ENCODE measurements around the gene DYNC1H1.

Gene DYNC1H1

DNA sequence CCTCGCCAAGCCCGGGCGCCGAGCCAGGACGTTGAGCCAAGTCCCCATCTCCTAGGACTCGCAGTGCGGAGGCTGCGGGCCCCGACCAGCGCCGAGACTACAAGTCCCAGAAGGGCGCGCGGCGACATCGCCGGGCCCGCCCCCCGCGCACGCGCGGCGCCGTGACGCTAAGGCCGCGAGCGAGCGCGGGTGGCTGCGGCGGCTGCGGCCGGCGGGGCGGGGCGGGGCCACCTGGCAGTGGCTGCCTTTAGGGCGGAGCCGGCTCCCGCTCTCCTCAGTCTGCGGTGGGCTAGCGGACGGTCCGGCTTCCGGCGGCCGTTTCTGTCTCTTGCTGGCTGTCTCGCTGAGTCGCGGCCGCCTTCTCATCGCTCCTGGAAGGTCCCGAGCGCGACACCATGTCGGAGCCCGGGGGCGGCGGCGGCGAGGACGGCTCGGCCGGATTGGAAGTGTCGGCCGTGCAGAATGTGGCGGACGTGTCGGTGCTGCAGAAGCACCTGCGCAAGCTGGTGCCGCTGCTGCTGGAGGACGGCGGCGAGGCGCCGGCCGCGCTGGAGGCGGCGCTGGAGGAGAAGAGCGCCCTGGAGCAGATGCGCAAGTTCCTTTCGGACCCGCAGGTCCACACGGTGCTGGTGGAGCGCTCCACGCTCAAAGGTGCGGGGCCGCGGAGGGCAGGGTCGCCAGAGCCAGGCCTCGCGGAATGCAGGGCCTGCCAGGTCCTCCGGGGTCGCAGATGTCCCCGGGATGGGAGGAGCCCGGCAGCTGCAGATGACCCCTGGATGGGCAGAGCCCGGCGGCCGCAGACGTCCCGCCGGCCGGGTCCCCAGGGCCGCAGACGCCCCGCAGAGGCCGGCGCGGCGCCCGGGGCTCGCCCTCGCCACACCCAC lies at the start of gene DYNC1H1:
Gene DYNC1H1, plus strand, starts transcription at position 277 of the 884 bp plus-strand sequence. Its CDS starts 119 bp downstream, at position 396.
- DNase-seq = peak; percentile 92

- no peak for DNase-seq
Measured at GRCh38 chr14:101915871-101916815, 48.2 kb upstream of the DYNC1H1 start.

DNA sequence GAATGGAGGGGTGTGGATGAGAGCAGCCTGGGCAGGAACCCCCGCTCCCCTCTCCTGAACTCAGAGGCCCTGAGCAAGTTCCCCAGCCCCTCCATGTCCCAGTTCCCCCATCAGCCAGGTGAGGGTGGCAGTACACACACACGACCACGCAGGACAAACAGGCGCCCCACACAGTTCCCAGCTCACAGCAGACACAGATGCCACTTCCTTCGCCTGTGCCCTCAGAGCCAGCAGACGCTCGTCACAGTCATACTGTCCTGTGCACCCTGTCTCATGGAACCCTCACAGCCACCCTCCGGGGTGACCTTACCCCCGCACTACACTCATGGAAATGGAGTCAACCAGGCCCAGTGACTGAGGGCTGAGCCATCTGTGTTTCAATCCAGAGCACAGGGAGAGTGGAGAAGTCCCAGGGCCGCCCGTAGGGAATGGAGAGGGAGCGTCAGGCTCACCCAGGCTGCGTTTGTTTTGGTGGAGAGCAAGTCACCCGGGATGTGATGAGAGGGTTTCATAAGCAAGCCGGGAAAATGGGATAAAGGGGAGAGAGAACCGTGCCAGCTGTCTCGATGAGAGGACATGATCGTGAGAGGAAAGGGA lies 47.5 kb upstream of the DYNC1H1 start:
- no peak for DNase-seq

DNA sequence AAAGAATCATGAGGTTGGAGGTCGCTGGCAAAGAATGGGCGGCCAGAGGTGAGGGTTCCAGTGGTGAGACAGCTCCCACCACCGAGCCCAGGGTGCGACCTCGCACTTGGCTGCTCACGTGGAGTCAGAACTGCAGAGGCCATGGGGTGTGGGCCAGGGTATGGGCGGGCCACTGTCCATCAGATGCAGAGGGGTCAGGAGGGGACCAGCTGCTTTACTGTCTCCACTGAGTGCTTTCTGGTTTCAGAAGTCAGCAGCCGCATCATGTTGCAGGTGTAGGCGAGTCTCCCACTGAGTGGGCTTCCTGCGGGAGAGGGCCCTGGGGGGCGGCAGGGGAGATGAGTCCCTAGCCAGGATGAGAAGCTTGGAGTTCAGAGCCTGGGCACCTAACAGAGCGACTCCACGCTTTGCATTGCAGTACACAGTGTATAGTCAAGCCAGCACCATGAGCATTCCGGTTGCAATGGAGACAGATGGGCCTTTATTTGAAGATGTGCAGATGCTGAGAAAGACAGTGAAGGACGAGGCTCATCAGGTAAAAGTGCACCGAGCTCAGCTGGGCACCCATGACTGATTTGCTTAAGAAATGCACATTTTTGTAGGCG lies 46.9 kb upstream of the DYNC1H1 start:
- no peak for DNase-seq

DNA sequence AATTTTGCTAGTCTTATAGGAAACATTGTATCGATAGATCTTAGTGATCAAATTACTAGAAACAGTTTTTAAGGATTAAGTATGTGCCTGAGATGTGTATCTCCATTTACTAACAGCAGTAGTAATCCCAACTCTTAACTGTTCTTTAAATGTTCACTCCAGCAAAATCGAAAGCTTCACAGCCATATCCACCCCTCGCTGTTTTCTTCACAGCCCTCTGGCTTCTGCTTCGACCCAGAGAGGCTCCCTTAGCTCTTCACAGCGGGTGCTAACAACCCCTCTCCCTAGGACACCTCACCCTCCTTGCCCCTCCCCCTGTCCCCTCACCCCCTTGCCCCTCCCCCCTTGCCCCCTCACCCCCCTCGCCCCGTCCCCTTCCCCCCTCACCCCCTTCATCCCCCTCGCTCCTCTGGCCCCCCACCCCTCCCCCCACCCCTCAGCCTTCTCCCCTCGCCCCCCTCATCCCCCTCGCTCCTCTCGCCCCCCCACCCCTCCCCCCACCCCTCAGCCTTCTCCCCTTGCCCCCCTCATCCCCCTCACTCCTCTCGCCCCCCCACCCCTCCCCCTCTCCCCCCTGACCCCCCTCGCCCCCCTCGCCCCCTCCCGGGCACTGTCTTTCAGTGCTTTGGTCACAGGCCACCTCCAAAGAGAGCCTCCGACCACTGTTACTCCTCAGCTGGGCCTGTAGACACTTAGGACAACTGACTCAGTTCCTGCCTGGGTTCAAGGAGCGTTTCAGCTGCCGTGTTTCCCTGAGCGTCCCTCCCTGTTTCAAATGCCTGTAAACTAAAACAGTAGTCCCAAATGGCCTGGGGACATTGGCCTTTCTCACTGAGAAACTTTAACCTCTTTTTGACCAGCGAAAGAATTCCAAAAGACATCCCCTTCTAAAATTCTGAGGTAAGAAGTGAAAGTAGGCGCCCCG lies 46.0 kb upstream of the DYNC1H1 start:
- DNase-seq = no peak

DNA sequence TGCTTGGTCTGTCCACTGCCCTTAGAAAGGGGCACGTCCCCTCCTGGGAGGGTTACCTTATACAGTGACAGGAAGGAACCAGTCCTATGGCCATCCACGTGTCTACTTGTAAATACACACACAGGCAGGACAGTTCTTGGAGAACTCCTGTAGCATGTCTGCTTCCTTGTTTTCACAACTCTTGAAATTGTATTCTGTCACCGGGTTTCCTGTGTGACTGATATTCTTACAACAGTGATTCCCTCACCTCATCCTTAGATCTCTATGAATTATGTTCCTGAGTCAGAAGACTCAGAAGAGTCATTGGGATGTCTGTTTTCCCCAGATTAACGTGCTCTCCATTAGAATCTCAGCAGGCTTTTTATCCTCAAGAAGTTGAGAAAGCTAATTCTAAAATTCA lies 44.1 kb upstream of the DYNC1H1 start:
- no peak for DNase-seq

GRCh38 chr14:101922866-101923265 lies 41.5 kb upstream of the DYNC1H1 start:
- no peak for DNase-seq

DNA sequence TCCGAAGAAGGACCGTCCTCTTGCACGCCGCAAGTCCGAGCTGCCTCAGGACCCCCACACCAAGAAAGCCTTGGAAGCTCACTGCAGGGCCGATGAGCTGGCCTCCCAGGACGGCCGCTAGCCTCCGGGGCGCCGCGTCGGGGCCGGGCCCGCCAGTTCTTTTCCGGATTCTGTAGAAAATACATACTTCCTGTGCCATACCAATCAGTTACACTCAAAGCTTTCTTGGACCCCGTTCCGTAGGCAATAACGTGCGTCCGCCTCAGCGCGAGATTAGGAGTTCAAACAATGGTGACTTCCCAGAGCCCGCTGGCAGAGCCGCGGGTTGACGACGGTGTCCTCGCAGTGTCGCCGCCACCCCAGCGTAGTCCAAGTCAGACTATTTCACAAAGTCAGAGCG lies 39.2 kb upstream of the DYNC1H1 start:
- no peak for DNase-seq

DNA sequence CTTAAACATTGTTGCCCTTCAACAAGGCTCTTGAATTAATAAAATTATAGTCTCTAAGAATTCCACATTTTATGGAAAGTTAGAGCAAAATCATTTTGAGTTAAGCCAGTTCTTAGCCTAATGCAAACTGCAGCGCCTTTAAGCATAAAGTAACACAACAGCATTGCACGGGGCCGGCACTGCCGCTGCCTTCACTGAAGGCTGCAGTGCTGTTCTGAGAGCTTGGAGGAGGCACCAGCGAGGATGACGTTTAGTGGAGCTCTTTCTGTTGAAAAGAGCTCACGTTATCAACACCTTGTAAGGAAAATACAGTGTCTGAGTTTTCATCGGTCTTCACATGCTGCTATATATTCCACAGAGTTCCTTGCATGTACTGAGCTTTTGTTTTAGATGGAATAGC lies 38.3 kb upstream of the DYNC1H1 start:
- no peak for DNase-seq

DNA sequence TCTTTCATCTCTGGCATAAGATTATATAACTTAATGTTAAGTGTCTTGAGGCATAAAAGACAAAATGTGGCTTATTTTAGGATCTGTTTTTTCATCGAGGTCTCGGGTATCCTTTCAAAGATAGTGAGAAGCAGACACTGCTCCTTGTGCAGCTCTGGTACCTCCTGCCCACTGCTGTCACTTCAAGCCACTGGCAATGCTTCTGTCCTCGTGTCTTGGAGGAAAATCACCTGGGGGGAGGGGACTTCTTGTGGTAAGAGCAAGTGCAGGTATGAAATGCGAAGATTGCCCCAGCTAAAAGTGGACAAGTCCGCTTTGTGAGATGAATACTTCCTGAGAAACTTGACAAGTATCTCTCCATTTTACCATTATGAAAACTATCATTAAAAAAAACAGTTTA lies 37.8 kb upstream of the DYNC1H1 start:
- DNase-seq = no peak

GRCh38 chr14:101927859-101928258 lies 36.5 kb upstream of the DYNC1H1 start:
- no peak for DNase-seq

- no peak for DNase-seq
Measured at GRCh38 chr14:101928415-101928841, 35.9 kb upstream of the DYNC1H1 start.

DNA sequence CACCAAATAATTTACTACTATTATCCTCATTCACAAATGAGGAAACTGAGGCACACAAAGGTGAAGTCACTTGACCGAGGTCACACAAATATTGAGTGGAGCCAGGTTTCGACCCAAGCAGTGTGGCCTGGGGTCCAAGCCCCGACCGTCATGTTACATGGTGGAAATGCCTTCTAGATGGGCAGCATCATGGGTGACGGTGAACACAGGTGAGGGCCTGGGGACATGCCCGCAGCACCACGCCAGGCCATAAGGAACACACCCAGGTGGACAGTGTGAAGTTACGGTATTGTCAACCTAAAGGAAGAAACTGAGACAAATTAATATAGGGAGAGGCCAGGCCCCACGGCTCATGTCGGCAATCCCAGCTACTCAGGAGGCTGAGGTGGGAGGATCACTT lies 35.3 kb upstream of the DYNC1H1 start:
- DNase-seq = no peak

DNA sequence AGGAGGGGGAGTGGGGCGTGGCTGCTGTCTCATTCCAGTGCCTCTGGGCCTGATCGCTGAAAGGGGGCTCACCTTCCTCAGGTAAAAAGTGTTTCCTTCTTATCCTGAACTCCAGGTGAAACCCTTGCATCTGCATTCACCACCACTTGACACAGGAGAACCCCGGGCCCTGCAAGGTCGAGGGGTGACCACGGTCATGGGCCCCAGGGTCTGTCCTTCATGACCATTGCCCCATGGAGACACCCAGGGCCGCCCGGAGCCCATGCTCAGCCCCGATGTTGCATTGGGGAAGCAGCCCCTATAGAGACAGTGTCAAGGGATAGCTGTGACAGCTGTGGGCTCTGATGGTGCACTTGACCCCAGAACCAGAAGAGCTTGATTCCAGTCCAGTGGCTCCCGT lies 34.4 kb upstream of the DYNC1H1 start:
- DNase-seq = no peak

DNA sequence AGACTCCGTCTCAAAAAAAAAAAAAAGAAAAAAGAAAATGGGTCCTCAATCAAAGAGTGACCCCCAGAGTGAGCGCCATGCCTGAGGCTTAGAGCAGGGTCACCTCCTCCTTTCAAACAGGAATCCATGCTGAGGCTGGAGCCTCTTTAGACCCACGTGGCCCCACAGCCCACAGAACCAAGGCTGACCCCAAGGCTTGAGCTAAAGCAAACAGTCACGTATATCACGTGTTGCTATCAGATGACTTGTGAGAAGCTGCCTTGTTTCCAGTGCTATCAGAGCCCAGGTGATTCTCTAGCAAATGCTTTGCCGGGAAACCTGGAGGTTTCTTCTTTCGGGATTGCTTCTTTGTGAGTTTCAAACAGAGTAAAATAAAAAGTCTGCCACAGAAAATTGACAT lies 31.7 kb upstream of the DYNC1H1 start:
- DNase-seq = no peak

GRCh38 chr14:101933209-101933608 lies 31.2 kb upstream of the DYNC1H1 start:
- no peak for DNase-seq

GRCh38 chr14:101934601-101935150 lies 29.7 kb upstream of the DYNC1H1 start:
- DNase-seq = no peak

DNA sequence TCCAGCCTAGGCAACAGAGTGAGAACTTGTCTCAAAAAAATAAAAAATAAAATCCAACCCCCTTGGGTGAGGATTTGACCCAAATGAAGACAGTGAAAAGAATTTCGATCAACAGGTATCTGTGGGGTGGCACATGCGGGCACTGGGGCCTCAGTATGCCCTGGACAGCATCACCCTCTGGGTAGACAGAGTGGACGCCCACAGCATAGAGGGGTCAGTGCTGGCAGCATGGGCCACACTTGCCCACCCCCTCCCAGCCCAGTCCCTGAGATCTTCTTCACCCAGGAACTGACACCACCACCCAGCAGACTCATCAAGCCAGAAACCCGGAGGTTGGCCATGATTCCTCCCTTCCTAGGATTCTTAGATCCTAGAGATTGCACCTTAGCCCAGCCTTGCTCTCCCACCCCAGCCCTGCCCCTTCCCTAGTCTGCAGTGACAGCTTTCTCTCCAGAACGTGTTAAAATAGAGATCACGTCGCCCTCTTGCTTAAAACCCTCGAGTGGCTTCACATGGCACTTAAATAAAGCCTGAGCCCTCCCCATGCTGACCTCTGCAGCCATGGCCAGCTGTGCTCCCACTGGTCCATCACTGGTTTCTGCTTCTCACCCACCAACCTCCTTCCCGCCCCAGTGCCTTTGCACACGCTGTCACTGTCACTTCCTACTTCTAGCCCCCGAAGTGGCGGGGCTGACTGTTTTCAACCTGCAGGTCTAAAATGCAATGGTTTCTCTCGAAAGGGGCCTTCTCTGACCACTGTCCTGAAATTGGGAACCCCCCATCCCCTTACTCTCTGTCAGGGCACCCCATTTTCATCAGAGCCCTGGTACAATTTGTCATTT lies 26.2 kb upstream of the DYNC1H1 start:
- DNase-seq = no peak

DNA sequence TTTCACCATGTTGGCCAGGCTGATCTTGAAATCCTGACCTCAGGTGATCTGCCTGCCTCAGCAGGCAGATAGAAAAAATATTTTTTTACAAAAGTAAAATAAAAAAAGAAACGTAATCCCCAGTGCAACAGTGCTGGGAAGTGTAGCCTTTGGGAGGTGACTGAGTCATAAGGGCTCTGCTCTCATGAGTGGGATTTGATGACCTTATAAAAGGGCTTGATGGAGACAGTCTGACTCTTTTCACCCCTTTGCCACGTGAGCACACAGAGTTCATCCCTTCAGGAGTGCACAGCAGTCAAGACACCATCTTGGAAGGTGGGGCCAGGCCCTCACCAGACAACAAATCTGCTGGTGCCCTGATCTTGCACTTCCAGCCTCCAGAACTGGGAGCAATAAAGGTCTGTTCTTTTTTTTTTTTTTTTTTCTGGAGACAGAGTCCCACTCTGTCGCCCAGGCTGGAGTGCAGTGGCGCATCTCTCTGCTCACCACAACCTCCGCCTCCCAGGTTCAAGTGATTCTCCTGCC lies 24.7 kb upstream of the DYNC1H1 start:
- DNase-seq = no peak

DNA sequence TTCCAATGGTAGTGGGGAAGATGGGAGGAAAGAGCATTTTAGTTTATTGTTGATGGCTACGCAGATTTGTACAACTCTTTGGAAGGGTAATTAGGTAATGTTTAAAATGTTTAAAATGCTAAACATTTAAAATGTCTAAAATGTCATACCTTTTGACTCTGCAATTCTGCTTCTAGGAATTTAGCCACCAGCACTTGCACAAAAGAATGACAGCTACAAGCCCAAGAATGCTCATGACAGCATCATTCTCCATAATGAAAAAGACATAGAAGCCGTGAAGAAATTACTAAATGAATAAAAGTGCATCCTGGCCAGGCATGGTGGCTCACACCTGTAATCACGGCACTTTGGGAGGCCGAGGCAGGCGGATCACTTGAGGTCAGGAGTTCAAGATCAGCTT lies 19.9 kb upstream of the DYNC1H1 start:
- no peak for DNase-seq
